D341Med (cell line): ENCODE measurements around the gene ATXN7.

ENCODE experiments used
- DNase-seq: peaks from one replicate; pipeline ENCODE4 v3.0.0; 2012; ENCODE audit warnings: low spot score

Gene ATXN7

DNA sequence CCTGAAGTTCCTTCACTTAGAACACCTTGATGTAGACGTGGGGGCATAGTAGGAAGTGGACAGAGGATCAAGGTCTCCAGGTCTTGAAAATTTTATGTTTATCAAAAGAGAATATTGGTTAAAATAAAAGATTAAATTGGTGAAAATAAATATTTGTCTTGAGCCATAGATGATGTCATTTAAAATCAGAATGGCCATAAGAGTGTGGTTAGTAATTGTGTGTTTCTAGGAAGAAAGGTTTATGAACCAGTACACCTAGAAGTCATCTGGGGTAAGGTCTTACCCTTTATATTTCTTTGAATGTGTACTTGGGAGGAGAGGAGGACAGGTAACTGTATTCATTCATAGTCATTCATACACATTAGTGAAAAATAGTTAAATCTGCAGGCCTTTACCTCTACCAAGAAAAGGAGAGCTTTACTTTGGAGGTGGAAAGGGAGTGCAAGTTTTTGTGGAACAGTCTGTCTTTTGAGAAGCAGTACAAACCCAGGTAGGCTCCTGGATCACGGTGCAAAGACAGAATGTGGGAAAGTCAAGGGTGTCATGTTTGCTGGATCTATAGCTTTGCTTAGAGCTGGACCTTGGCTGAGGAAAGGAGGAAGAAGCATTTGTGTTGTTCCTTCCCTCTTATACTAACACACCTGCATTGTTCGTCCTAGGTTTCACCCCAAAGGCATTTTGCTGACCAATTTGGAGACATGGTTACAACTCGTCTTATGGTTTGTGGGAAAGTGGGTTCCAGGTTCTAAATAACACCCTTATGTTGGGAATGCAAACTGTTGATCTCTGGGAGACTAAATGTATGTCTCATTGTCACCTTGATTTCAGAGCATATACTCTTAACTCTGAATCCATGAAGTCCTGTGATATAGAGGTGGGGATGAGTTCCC is 42.3 kb downstream of the ATXN7 start:
- DNase-seq: no peak

DNA sequence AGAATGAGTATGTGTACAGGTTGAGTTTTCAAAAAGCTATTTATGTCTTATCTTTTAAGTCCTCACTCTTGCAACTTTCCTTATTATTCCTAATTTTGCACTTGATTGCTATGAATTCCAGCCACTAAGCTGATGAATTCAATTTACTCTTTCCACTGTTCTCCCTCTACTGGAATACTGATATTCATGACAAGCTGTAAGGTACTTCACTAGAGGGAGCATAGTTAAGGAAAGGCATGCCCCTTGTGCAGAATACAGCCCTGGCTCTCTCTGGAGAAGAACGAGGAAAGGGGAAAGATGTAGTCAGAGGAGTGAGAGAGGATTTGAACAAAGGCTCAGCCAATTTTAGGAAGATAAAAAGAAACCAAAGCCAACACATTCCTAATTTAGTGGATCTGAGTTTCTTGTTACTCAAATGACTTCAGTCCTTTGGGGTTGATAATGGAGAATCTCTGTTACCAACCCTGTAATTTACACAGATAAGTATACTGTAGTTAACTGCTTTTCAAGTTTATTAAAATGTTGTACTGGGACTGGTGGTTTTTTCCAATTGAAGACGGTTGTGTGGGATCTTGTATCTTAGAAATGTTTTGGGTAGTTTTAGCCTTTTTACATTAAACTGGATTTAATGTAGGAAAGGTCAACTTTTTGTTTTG is 44.5 kb downstream of the ATXN7 start:
- no peak for DNase-seq

DNA sequence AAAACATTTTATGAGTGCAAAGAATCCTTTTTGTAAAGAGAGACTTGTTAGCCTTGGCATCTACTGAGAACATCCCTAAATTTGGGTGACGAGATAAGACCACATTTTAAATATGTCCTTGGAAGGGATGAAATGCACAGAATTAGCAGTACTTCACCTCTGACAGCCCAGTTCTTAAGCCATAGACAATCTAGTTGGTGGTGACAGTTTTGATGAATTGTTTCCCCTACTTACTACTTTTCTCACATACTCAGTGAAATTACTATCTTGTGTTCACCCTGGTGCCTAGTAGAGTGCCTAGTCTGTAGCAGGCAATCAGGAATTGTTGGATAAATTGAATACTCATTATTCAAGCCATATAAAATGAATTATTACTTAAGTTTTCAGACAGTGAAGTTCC is 45.1 kb downstream of the ATXN7 start:
- DNase-seq: no peak

DNA sequence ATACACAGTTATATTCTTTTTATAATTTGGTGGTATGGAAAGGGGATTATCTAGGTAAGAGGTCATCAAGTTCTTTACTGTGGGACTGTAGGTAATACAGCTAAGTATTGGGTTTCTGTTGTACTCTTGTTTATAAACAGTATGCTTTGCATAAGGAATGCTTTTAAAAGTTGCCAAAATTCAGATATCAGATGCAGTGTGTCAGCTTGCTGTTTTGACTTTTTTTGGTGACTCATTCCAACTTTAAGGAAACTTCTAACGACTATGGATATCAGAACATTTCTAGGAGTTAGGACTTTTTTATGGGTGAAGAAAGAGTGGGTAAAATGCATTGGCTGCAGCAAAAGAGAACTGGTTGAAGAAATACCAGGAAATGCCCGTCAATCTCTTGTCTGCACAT is 45.8 kb downstream of the ATXN7 start:
- no peak for DNase-seq

DNA sequence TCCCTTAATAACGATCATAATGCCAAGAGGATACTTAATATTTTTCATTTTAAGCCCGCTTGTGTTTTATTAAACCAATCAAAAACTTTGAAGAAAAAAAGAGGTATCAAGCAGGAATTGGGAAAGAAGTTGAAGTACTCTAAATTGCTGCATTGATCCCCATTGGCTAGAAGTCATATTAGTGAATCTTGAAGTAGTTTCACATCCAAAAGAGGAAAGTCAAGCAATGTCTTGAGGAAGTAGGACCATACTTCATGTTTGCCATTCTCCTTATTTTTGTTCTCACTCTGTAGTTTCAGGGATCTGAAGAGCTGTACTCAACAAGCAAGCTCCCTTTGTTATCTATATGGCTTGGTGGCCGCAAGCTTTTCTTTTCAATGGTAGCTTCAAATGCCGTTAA is 46.3 kb downstream of the ATXN7 start:
- no peak for DNase-seq

DNA sequence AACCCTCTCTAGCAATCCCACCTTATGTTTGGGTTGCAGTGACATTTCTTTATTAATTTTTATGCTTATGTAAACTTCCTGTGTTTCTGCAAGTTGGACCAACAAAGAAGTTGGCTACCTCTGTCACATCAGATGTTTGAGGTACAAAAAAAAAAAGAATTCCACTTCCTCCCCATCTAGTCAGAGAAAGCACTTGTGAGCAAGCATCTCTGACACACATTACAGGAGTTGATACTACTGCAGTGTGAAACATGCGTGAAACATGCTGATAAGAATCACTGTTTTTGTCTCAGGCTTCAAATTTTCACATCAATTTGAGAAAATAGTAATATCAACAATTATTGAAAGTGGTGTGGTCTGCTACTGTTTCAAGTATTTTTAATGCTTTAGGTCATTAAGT is 47.2 kb downstream of the ATXN7 start:
- DNase-seq: no peak

DNA sequence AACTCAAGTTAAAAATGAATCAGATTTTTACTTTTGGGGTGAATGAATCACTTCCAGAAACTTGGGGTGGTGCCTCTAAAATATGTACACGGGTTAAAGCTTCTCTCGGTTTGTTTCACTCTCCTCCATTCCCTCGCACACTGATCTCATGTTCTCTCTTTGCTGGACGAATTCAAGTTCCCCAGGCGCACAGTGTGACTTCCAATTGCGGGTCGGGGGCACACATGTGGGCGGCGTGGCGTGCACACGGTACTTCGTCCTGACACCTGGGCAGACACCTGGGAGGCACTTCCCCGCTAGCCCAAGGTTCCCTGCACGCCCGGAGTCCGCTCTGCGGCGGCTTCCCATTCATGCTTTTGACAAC is 47.8 kb downstream of the ATXN7 start:
- DNase-seq: no peak

DNA sequence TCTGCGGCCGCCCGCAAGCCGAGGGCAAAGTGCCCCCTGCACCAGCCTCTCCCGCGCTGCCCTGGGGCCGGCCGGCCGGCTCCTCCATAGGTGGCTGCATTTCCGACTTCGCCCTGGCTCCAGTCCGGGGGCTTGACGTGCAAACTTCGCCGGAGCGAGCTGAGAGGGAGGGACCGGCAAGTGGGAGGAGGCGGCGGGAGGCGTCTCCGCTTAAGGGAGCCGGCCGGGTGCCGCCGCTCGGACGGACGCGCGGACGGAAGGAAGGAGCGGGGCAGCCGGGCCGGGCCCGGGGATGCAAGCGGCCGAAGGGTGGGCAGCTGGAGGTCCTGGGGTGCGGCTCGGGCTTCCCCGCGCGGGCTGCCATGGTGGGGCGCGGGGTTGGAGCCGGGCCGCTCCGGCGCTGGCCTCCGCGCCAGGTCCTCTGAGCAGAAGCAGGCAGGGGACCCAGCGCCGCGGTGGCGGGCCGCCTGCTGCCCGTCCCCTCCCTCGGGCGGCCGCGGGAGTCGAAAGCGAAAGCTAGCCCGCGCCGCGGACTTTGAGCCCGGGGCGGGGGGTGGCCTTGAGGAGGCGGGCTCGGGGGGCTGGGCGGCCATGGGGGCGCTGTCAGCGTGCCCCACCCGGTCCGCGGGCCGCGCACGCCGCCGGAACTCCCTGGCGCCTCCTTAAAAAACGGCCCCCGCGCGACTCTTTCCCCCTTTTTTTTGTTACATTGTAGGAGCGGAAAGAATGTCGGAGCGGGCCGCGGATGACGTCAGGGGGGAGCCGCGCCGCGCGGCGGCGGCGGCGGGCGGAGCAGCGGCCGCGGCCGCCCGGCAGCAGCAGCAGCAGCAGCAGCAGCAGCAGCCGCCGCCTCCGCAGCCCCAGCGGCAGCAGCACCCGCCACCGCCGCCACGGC is 48.5 kb downstream of the ATXN7 start, which contains the start of gene SCAANT1:
TSS of gene SCAANT1 (minus strand) at position 511 of the 895 bp plus-strand sequence.
- DNase-seq: peak; percentile 91

DNA sequence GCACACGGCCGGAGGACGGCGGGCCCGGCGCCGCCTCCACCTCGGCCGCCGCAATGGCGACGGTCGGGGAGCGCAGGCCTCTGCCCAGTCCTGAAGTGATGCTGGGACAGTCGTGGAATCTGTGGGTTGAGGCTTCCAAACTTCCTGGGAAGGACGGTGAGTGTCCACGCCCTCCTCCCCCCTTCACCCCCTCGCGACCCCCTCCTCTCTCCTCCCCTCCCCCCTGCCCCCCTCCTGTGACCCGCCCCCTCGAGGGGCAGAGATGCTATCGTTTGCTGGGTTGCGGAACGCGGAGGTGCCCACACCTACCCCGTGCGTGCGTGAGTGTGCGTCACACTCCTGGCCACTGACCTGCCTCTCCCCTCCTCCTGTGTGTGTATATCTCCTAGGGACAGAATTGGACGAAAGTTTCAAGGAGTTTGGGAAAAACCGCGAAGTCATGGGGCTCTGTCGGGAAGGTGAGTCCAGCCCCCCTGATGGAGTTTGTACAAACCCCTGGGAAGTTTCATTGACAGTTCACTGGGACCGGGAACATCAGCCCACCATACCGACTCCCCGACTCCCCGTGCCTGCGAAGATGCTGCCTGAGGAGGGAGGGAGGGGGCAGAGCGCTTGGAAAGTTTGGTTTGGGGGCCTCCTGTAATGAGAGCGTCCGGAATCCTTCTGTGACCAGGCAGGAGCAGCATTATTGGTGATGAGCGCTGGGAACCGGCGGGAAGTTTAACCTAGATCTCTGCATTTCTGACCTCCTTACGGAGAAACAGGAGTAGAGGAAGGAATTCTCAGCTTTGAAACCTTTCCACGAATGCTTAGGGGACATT is 49.3 kb downstream of the ATXN7 start:
- peak; percentile 33 for DNase-seq

DNA sequence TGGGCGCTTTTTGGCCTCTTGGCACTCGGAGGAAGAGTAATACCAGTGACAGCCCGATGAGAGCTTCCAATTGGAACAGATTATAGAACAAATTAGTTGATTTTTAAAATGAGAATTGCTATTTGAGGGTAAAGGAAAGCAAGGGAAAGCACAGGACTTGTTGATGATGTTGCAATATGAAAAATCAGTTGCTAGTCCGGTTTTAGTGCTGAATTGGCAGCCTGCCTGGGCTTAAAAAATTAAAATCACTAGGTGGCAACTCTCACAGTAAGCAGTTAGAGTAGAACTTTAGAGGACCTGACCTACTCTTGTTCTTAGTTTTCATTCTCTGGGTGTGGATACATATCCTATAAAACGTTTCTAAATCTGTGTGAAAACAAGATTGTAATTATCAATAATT is 50.6 kb downstream of the ATXN7 start:
- no peak for DNase-seq

DNA sequence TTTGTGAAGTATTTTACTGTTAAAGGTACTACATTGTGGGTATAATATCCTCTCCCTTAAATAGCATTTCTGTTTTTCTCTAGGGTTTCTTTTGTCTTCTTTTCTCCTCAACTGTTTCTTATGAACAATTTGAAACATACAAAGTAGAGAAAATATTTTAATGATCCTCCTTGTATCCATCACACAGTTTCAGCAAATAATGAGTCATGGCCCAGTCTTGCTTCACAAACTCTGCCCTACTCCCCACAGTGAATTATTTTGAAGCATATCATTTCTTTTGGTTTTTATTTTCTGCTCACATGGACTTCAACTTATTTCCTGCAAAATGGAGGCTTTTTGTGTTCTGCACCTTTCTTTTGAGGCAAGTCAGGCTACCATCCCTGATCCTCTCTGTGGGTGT is 54.7 kb downstream of the ATXN7 start:
- DNase-seq: no peak

DNA sequence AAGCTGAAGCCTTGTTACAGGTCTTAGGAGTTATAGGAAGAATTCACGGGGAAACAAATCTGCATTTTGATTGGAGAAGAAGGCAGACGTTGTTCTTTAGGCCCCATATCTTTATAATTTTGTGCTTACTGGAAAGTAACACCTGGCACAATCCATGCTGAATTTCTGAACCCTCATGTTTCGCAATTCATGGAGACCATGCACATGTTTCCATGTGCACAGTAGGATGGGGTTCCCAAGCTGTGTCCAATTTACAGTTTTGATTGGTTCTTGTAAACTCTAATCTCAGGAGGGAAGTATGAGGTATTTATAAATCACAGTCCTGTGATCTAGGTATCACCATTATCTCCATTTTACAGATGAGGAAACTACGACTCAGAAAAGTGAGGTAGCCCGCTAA is 56.3 kb downstream of the ATXN7 start:
- no peak for DNase-seq

DNA sequence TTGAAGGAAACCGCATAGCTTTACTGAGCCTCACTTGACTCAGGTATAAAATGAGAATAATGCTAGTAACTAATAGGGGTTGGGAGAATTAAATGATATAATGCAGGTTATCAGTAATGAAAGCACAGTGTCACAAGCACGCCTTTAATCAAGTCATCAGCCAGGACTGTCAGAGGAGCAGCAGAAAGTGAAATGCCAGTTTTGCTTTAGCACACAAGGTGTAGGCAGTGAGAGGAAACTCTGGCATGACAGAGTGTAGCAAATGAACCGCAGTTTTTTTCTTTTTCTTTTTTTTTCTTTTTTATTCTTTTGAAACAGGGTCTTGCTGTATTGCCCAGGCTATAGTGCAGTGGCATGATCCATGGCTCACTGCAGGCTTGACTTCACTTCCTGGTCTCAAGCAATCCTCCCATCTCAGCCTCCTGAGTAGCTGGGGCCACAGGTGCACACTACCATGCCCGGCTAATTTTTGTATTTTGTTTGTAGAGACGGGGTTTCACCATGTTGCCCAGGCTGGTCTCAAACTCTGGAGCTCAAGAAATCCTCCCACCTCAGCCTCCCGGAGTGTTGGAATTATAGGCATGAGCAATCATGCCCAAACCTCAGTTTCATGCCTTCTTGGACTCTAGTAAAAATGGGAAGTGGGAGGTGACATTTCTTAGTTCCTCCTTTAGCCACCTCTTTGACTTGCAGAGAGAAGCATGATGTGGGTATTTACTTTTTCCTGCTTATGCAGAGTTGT is 58.2 kb downstream of the ATXN7 start:
- no peak for DNase-seq

DNA sequence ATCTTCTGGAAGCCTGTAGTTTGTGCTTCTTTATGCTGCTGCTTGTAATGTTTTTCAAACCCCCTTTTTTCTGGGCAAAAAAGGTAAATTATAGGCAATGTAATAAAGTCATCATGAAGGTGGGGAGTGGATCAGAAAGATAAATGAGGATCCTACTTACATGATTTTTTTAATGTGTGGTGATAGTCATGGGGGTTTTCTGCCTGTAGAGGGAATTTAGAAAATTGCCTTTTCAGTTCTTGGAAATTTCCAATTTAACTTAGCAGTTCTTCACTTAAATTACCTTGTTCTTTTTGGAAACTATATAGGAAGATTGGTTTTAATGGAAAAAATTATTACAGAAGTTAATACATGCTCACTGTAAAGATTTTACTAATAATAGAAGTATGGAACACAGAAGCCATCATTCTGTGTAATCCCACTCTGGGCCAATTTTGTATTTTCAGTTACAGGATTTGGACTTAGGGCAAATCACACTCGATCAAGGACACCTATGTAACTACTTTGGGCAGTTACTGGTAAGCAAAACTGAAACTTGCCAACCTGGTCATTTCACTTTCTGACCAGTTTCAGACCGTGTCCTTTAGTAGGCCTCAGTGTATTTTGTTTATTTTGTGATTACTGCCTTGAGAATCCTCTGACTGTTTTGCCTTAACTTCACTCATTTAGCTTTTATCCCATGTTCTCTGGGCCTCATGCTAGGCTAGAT is 59.0 kb downstream of the ATXN7 start:
- no peak for DNase-seq

DNA sequence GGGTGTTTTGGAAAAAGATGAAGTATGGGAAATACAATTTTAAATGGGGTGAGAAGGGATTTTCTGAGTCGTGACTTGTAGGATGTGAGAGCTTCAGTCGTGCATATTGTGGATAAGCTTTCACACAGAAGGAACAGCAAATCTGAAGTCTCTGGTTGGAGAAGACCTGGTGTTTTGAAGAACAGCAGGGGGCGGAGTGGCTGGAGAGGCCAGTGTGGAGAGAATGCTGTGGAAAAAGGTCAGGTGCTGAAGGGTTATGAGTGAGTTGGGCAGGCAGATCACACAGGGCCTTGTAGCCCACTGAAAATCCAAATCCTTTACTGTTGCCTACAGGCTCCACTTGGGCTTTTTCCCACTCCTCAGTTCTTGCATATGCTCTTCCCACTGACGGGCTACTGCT is 62.6 kb downstream of the ATXN7 start:
- no peak for DNase-seq

DNA sequence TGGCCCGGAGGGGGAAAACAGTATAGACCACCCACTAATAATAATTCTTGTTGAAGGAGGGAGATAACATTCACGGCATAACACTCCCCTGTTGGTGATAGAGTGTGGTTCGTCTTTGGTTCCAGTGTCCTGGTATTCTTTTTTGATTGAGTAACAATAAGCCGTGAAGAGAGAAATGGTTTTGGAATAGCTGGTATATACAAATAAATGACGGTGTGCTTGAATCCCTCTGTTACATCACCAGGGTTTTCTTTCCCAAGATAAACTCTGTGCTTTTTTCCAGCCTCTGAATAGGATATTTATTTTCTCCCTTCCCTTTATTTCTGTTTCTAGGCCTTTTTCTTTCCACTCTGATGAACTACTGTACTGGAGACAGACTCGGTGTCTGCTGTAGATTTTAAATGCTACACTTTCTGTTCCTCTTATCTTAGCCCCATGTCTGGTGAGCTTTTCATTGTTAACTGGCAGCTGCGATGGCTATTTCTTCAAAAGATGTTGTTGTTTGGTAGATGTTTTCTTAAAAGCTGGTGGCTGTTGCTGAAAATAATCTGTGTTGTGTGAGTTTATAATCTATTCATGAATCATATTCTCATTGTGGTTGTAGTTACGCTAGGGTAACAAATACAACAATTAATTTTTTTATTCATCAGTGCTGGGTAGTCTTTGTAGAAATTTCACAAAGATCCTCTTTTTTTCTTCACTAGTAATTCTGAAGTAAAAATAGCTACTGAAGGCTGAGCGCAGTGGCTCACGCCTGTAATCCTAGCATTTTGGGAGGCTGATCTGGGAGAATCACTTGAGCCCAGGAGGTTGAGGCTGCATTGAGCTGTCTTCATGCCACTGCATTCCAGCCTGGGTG is 64.0 kb downstream of the ATXN7 start:
- DNase-seq: no peak

DNA sequence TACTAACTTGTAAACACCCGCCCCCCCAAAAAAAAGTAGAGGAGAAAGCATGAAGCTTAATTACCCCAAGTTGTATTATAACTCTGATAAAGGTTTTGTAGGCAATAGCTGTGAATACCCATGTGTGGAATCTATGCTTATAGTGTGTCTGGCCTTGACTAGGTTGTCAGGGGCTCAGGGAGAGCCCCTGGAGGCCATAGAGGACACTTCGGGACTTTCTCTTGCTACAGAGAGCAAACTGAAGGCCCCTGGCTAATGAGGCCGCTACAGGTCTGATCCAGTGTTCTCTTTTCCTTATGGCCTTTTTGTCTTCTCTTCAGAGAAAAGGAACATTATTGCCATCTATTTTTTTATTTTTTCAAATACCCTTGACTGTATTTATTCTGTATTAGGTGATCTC is 67.6 kb downstream of the ATXN7 start:
- peak; percentile 40 for DNase-seq

DNA sequence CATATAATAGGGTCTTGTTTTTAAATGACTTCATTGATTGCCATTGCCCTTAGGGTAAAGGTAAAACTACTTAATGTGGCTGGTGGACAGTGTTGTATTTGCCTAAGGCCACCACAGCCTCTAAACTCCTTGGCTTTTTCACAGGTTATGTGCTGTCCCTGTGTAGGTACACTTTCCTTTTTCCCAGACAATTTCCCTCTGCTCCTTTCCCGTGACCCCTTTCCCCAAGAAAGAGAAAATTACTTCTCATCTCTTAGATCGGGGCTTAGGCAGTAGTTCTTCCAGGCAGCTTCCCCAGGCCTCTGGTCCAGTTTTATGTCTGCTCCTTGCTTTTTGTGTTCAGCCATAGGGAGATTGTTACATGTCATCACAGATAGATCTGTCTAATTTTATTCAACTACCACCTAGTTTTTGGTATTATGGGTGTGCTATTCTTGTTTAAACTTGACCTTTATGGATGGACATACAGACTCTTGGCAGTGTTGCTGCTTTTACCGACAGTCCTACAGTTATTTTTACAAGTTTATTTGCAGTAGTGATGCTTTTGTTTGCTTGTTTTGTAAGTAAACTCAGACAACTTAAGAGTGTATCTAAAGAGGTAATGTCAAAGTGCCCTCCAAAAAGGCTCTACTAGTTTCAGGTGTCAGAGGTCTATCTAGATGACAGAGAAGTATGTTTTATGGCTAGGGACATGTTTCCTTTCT is 69.0 kb downstream of the ATXN7 start:
- no peak for DNase-seq

DNA sequence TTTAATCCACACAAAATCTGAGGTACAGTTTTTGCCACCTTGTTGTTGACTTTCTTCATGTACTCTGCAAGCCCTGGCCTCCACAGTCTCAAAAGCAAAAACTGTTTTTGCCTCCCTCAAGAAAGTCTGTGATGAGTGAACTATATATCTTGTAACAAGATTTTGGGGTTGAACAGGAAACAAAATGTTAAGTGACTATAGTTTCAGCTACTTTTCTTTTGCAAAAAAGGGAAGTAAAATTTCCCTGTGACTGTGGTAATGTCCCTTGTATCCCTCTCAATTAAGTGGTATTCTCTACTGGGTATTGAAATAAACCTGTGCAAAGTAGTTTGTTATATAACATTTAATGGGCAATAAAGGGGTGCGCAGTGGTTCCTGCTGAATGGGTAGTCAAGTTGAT is 69.8 kb downstream of the ATXN7 start:
- DNase-seq: no peak
